NCI-H1417 treated with DMSO at 0.1 percent for 48 hours (cell line): ENCODE measurements around the gene SLC7A9.
"Not testable (repeated sequence)": the region's sequence is repeated elsewhere in the genome, so short reads cannot be mapped to it uniquely, and the experiment has no call there.

Experiments used
- DNase-seq: peaks from one replicate; lab custom pipeline; 2025; lab: John Stamatoyannopoulos, UW

The SLC7A9 gene

DNA sequence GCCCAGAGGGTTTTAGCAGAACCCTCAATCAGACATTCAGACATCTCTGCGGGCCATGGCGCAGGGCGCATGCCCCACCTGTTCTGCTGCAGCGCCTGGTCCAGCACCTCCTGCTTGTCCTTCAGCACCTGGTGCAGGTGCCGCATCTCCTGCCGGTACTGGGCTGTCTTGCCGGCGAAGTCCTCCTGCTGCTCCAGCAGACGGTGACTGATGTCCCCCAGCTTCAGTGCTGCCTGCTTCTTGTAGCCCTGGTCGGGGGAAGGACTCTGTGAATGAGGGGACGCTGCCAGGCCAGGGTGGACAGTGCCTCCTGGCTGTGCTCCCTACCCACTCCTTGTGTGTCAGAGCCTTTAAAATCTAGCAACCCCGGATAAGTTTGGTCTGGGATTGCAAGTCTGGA, 12.2 kb upstream of the SLC7A9 start:
- no peak for DNase-seq

DNA sequence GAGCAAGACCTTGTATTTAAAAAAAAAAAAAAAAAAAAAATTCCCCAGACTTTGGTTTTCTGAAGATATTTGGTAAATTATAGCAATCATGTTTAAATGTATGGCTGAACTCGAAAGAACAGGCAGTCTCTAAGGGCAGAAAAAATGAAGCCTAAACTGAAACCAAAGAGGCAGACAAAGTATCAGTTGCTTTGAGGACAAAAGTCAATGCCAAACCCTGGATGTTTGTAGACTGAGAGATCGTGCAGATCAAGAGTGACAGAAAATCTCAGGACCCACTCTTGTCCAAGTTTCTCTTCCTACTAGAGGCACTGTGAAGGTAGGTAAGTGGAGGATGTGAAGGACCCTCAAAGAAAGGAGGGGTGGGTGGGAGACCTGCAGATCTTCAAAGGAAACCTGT, 11.1 kb upstream of the SLC7A9 start:
- DNase-seq: no peak

DNA sequence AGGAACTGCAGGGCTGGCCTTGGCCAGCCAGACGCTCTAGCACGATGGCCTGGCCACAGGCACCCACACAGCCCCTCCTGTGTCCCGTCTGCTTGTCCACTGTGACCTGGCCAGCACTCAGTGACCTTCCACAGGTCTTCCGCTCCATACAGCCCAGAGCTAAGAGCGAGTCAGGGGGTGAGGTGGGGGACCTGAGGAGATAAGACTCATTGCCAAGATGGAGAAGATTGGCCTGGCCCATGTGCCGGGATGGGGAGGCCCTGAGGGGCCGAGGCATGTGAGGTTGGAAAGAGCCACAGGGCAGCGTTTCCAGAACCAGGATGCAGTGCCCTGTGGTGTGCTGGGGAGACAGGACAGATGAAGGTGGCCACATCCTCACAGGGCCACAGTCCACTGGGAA, 10.2 kb upstream of the SLC7A9 start:
- DNase-seq: no peak

DNA sequence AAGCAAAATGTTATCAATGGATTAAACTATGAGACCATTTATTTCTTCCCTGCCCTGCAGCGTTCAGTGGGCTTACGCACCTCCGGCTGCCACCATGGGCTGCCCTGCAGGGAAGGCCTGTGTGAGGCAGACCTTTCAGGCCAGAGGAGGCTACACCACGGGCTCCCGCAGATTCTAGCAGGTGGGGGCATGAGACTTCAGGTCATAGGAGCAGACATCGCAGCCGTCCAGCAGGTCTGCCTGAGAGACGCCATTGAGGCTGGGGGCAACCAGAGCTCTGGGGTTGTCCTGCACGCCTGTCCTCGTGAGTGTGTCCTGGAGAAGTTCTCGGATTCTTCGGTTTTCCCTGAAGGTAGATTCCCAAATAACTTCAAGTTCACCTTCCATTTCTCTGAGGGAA, 9.4 kb upstream of the SLC7A9 start:
- no peak for DNase-seq

DNA sequence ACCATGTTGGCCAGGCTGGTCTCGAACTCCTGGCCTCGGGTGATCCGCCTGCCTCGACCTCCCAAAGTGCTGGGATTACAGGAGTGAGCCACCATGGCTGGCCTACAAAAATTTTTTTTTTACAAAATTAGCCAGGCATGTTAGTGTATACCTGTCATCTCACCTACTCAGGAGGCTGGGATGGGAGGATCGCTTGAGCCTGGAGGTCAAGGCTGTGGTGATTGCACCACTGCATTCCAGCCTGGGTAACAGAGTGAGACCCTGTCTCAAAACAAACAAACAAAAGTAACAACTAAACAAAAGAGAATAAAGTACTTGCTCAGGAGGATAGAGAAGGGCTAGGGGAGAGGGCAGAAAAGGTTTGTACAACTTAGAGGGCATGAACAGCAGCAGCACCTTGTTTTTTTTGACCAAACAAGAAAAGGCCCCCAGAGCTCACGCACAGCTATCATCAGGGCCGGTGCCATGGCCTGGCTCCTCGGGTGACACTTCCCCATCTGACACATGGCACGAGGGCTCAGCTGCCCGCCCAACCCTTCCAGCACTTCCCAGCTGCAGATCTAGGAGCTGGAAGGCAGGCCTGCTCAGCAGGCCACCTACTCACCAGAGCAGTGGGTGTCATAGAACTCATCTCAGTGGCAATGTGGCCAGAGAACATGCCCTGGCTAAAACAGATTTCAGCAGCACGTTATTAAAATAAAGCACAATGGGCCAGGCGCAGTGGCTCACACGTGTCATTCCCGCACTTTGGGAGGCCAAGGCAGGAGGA, 8.6 kb upstream of the SLC7A9 start:
- DNase-seq: no peak

DNA sequence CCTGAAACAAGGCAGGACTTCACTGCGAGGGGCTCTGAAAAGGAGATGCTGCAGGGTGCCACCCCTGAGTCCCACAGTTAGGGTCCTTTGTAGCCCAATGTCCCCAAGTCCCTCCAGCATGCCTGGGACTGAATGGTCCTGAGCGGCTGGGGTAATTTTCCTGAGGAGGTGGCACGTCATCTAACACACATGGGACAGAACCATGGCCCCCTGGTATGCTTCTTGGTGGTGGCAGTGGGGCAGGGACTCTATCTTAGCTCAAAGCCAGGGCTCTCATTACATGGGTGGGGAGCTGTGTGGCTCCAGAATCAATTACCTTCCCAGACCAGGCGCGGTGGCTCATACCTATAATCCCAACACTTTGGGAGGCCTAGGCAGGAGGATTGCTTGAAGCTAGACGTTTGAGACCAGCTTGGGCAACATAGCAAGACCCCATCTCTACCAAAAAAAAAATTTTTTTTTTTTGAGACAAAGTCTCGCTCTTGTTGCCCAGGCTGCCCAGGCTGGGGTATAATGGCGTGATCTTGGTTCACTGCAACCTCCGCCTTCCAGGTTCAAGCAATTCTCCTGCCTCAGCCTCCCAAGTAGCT, 7.9 kb upstream of the SLC7A9 start:
- no peak for DNase-seq

DNA sequence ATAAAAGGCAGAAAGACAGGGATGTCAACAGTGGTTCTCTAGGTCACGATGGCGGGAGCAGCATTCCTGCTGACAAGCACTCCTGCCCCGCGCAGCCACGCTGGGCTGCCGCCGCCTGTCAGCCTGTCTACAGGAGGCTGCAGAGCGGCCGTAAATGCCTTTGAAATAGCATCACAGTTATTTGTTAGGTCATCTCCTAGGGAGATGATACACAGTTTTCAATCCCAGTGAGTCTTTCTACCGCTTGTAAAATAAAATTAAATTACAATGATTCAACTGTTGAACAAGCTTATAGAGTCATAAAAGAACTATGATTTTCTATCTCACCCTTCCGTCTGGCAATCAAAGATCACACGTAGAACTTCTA, 7.3 kb upstream of the SLC7A9 start:
- no peak for DNase-seq

DNA sequence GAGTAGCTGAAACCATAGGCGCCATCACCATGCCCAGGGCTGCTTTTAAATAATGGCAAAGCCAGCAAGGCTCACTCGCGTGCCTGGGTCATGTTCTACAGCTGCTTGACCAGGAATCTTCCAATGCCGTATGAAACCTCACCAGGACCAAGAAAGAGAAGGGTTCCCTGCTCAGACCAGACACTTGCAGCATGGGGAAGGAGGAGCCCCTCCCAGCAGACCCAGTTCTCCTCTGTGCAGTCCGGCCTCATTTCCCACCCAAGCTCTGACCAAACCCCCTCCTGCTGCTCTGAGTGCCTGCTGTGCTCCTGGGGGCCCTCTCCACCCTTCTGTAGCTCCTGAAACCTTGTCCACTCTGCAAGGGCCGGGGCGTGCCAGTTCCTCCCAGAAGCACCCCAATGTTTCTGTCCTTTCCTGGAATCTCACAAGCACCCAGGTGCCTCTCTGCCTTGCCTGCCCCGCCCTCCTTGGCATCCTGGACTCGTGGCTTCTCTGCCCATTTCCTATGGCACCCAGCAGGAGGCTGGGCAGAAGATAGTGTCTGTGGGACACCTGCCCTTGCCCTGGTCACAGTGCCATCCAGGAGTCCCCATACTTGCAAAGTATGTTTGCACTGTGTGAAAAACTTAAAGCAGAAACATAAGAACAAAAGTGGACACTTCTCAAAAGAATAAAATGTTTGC, 6.8 kb upstream of the SLC7A9 start:
- no peak for DNase-seq

DNA sequence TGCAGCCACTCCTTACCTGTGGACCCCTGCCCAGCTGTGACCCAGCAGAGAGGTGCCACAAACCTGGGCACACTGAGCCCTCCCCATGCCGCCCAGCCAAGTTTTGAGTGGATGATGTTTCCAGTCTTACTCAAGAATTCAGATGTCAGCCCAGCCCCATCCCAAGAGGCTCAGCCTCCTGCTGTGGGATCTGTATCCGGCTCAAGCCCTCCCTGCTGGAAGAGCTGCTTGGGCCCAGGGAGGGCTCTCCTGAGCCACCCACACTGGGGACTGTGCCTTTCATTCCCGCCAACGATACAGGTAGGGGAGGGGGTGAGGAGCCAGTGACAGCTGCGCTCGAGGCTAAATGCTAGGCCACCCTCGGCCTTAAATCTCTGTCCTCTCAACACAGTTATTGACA, 5.9 kb upstream of the SLC7A9 start:
- DNase-seq: no peak

DNA sequence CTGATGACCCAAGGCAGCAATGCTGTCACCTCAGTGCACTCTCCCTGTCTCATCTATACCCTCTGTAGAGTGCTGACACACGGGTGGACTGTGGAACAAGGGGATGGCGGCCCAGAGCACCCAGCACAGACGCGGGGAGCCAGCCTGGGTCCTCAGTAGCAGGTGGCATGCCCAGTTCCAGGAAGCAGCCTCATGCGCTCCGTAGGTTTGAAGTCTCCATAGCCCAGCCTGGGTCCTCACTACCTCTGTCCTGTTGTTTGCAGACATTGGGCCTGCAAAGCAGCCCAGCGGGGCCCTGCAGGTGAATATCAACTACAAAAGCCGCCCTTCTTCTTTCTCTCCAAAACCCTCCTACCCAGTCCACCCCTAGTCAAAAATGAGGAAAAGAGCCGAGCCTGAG, 5.0 kb upstream of the SLC7A9 start:
- DNase-seq: no peak

DNA sequence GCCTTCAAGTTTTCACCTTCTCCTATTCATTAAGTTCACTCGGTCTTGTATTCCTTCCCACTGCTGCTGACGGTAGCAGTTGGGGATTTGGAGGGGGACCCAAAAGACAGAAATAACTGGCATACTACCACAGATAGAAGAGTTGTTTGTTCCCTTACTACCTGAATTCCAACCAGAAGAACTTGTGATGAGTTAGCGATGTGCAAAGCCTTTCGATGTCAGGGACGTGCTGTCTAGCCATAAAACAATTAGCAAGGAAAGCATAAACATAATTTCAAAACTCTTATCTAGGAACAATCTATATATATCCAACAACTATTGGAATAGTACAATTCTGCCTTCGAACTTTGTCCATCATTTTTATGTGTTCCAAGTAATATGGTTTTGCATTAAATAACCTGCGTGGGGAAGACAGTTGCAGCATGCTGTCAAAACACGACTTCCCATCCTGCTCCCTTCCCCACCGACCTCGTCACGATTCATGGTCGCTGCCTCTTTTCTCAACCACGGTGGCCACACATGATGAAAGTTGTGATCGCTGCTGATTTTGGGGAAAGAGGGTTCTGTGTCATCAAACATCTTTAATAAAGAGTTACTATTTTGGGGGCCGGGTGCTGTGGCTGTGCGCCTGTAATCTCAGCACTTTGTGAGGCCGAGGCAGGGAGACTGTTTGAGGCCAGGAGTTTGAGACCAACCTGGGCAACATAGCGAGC, 3.8 kb upstream of the SLC7A9 start:
- DNase-seq: no peak

DNA sequence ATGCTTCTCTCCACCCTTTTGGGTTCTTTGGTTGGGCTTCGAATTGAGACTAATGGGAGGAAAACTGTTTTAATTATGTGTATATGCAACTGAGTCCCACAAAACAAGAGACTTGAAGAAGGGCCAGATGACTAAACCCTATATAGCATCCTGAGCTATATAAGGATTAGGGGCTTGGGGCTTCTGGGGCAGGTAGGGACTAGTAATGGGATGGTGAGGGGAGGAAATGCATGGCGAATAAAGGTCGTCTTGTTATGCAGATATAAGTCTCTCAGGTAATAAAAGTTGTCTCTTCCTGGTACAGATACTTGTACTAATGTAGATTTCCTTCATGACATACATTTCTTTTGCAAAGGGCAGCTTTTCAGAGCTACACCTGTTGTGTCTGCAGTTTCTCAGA, 2.8 kb upstream of the SLC7A9 start:
- no peak for DNase-seq

DNA sequence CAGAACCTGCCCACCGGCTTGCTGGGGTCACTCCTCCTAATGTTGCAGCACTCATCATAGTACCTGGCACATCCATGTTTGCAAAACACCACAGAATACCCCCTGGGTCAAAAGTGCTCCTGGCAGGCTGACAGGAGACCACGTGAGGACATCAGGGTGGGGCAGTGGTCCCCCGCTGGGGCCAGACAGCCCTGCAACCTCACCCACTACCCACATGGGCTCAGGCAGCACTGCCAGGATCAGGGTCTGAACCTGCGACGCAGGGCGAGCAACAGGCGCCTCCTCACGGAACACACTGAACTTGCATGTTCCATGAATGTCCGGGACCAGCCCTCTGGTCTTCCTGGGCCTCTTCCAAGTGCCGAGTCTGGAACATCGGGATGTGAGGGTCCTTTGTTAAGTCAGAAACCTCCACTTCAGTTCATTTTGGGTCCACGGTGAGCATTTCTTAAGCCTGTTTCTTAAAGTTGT, 1.4 kb upstream of the SLC7A9 start:
- DNase-seq: no peak

DNA sequence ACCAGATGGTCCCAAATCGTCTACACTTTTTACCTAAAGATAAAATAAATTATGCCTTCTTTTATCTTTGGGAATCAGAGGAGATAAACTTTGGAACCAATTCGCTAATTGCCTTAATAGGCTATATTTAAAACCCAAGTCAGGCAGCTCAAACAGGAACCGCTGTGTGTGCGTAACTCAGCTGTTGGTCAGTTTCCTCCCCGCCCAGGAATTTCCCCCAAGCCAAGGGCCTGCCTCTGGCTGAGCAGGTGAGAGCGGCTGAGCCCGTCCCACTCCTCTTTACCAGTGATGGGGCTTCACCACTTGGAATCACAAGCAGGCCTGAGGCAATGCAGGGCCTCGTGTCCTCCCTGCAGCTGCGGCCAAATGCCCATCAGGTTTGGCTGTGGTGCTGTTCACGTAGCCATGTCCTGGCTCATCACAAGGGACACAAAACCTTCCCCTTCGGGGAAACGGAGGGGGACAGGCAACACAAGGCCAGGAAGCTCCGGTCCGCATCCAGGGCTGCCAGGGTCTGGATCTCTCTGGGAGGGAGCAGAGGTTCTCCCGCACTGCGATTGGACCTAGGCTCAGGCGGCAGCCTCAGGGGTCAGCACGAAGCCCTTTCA, 503 bp upstream of the SLC7A9 start:
- no peak for DNase-seq

DNA sequence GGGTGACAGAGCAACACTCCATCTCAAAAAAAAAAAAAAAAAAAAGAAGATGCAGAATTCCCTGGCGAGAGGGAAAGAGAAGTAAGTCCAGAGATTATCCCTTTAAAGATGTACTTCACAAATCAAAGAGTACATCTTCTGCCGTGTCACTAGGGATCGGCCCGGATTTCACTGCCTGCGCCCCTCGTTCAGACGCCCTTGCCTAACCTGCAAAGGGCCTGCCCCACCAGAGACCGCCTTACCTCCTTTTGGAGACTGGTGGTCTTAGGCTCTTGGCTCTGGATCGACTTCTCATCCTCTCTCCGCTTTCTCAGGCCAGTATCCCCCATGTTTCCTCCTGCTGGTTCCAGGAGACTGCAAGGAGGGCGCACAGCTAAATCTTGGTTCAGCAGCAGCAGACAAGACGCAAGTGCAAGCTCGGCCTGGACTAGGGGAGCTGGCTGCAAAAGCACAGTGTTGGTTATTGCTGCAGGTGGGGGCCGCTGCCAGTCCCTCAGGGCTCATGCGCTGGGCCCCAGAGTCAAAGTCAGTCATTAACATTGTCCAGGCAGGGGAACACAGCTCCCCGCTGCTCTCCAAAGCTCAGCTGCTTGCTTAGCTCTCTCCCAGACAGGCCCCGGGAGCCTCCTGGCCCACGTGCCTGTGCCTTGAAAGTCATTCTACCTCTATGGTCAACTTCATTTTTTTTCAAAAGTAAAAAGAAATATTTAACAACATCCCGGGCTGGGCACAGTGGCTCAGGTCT, 1.2 kb downstream of the SLC7A9 start:
- DNase-seq: no peak

DNA sequence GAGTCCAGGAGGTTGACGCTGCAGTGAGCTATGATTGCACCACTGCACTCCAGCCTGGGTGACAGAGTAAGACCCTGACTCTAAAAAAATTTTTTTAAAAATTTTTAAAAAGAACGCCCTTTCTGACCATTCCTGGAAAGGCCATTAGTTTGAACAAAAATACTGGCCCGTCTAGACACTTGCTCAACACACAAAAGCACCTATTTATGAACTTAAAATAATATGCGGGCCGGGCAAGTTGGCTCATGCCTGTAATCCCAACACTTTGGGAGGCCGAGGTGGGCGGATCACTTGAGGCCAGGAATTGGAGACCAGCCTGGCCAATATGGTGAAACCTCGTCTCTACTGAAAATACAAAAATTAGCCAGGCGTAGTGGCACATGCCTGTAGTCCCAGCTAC, 2.1 kb downstream of the SLC7A9 start:
- DNase-seq: not testable (repeated sequence)

DNA sequence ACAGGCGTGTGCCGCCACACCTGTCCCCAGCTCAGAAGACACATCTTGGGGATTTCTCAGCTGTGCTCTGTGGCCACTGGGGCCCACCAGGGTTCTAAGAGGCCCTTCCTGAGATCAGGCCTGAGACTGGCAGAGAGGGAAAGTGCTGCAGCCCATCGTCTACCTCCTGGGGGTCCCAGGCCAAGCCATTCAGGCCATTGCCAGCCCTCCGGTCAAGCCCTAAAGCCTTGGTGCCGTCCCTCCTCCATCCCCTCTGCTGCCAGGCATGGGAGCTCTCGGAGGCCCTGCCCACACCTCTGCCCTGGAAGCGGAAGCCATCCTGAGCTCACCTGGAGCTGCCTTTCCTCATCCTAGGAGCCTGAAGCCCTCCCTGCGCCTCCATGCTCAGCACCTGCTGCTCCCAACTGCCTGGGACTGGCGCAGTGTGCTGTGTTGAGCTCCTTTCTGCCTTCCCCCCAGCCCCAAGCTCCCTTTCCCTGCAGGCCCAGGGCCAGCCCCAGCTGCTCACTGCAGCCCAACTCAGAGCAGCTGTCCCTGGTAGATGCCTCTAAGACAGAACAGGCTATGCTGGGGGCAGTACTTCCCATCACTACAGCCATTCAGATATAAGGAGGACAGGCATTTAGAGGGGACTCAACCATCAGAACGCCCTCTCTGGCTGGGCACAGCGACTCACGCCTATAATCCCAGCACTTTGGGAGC, 2.9 kb downstream of the SLC7A9 start:
- no peak for DNase-seq

DNA sequence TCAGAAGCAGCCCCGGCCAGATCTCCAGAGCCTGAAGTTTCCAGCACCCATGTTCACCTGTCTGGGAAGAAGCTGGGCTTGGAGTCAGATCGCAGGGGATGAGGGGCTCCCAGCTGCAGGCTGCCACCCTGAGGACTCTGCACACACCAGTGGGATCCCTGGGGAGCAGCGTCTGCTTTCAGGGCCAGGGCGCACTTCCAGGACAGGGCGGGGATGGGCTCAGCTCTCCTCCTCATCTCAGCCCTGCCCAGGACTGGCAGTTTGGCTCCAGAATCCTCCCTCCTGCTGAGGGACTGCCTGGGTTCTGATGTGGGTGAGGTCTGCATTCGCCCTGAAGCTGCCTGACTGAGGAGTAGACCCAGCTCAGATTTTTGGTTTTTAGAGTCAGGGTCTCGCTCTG, 3.5 kb downstream of the SLC7A9 start:
- DNase-seq: no peak

DNA sequence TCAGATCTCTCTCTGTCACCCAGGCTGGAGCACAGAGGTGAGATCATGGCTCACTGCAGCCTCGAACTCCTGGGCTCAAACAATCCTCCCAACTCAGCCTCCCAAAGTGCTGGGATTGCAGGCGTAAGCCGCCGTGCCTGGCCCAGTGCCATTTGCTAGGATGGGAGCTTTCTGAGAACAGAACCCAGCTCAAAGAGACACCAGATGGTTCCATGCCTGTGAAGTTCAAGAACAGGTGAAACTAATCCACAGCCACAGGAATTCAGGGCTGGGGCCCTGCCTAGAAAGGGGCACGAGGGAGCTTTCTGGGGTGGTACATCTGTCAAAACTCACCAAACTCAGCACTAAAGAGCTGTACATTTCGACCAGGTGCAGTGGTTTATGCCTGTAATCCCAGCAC, 4.2 kb downstream of the SLC7A9 start:
- DNase-seq: no peak

DNA sequence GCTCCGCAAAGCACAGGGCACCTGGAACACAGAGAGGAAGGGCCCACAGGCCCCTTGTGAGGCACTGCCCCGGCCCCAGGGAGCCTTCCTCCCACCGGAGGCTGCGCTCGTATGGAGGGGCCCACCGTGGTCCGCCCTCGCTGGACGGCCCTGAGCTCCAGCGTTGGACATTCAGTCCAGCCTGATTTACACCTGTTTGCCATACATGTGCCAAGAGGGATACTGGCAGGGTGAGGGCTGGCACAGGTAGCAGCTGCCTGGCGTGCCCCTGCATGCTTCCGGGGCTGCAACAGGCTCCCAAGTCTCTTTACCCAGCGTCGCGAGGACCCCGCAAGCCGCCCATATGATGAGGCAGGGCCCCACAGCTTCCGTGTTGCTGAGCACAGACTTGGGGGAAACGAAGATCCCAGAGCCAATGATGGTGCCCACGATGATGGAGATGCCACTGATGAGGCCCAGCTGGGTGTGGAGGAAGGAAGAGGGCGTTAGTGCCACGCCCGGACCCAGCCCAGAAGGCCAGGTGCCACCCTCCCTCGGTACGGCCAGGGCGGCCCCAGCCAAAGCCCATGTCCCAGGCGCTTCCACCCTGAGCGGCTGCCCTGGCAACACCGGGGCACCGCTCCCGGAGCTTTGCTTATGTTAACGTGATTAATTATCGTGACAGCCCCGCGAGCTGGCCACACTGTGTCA, 5.1 kb downstream of the SLC7A9 start:
- no peak for DNase-seq
